ENCODE data around the gene ERMP1. TPM values are rescaled to one million over a fixed set of nuclear protein-coding genes. Genes with fewer than 3 reads are reported as not detected.

The ERMP1 gene
- total and polyA plus RNA-seq, 2 of the 8 experiments (the other 6 are each of a cell fraction or from before 2014, with no cell fraction given), result 12.8 to 16.7 TPM

DNA sequence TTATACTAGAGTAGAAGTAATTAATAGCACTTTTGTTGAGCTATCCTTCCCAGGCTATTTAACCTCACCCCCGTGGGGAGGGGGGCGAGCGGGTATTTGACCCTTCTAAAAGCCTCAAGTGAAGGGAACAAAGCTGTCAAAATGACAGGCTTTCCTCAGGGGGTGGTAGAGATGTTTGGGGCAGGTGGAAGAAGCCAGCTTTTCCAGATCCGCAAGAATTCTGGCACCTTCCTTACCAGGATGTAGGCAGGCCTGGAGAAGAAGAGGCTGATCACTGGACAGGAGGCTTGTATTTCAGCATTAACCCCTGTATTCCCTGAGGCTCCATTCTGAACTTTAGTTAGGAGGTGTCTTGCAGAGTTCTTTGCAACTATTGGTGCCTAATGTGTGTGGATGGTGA is 31.5 kb upstream of the ERMP1 start:
- POLR2A ChIA-PET (ENCODE audit: partially characterized antibody), result interaction anchor here (0.6 to 1.6 kb wide), 2 partner anchors 16 to 23 kb away, joined by 3 to 5 read pairs; no protein-coding TSS in a partner anchor
- TF ChIP-seq SUZ12 (IDR thresholded peaks at IDR 0.05; ENCODE audit: low read length), result no peak
- no peak for TF ChIP-seq NRF1 (IDR thresholded peaks at IDR 0.05; ENCODE audit: low read depth, low read length)
- TF ChIP-seq JUN (IDR thresholded peaks at IDR 0.05; ENCODE audit: low read depth, low read length), result no peak

More for the DNA sequence above, 31.5 kb upstream of the ERMP1 start:
- FAIRE-seq (no peak), DNase-seq (ENCODE audit: low read depth in 1 of 2, low spot score in 2 of 2) (no peak)
- Histone ChIP-seq H2BK15ac (ENCODE audit: low read length) (no peak overlapping the region), H3K79me1 (ENCODE audit: low read depth, low read length) (no peaks in the 10 kb centered on the region), H4K20me1 (replicated peaks in 1 of 2; ENCODE audit: control insufficient read depth in 1 of 2, insufficient read depth in 2 of 2, low read length in 2 of 2) (no peaks in the 10 kb centered on the region), H3K23me2 (ENCODE audit: low read depth, low read length) (no peaks in the 10 kb centered on the region), H4K8ac (ENCODE audit: extremely low read depth, insufficient read depth, low read length) (no peak overlapping the region), H2BK20ac (ENCODE audit: low read length) (no peak overlapping the region), H4K5ac (ENCODE audit: insufficient read length, low read depth, low read length) (no peak overlapping the region), H3K27me3 (replicated peaks in 1 of 4; ENCODE audit: control insufficient read depth in 3 of 4, extremely low read depth in 1 of 4, insufficient read depth in 3 of 4, low read length in 3 of 4) (no peaks in the 10 kb centered on the region), H2AFZ (ENCODE audit: low read length) (no peak overlapping the region), H3K27ac (ENCODE audit: low read depth, low read length) (no peak overlapping the region), H3K4me2 (ENCODE audit: insufficient read depth in 1 of 2, low read depth in 2 of 2, low read length in 2 of 2) (no peak overlapping the region), H3K4ac (replicated peaks; ENCODE audit: insufficient read length, low read depth, low read length) (no peak overlapping the region), H2BK5ac (ENCODE audit: low read depth, low read length) (no peak overlapping the region), H3K23ac (ENCODE audit: insufficient read length) (no peak overlapping the region), H3K4me1 (replicated peaks in 1 of 4; ENCODE audit: control insufficient read depth in 3 of 4, insufficient read depth in 4 of 4, low read length in 3 of 4) (peaks cover 0 to 2% (median 1%) of the 10 kb centered on the region in 4 experiments; a peak in 4 of 7 replicates), H3K4me3 (ENCODE audit: extremely low read depth in 1 of 4, insufficient read depth in 2 of 4, low read depth in 3 of 4, low read length in 4 of 4) (no peak overlapping the region), H2BK120ac (replicated peaks; ENCODE audit: low read depth, low read length) (no peak overlapping the region), H3K36me3 (ENCODE audit: control insufficient read depth in 2 of 4, insufficient read depth in 4 of 4, low read length in 3 of 4) (no peaks in the 10 kb centered on the region), H2BK12ac (ENCODE audit: low read depth, low read length) (no peak overlapping the region), H2AK5ac (ENCODE audit: low read depth, low read length) (no peak overlapping the region), H4K91ac (replicated peaks; ENCODE audit: insufficient read length, low read length) (no peak overlapping the region), H3K79me2 (ENCODE audit: control insufficient read depth in 1 of 2, insufficient read depth in 2 of 2, low read length in 2 of 2) (no peaks in the 10 kb centered on the region), H3K18ac (ENCODE audit: extremely low read depth, low read length) (no peak overlapping the region), H3K9ac (replicated peaks in 1 of 4; ENCODE audit: extremely low read depth in 1 of 4, low read depth in 3 of 4, low read length in 3 of 4) (no peak overlapping the region), H3K14ac (ENCODE audit: insufficient read length) (no peak overlapping the region), H3K56ac (replicated peaks; ENCODE audit: insufficient read length, low read depth, low read length) (no peak overlapping the region), H3K9me3 (ENCODE audit: insufficient read depth in 2 of 2, low read depth in 1 of 2, low read length in 1 of 2) (no peaks in the 10 kb centered on the region)
- CTCF ChIA-PET (ENCODE audit: partially characterized antibody), result interaction anchor here (0.6 to 4.7 kb wide), 8 partner anchors 10 to 442 kb away, joined by 3 to 18 read pairs (median 4); no protein-coding TSS in a partner anchor
- WGBS, 2 experiments (ENCODE audit: extremely low coverage in 1 of 2, insufficient coverage in 1 of 2, insufficient read length in 1 of 2, insufficient replicate concordance in 2 of 2, low coverage in 1 of 2, low lambda C conversion rate in 2 of 2, missing lambda C conversion rate in 1 of 2), result 90% methylated on average over 4 of the region's 4 CpGs; no CpG with 5 or more reads in 1 of the 2 experiments

Measured in H1 (cell line).